GM19455 (cell line): ENCODE data around the gene XRN2.

ENCODE experiments used
- ATAC-seq: cut with Tn5 transposase; IDR thresholded peaks from one replicate; pipeline ENCODE4 v1.9.1; 2021; ENCODE audit not compliant: unreplicated experiment

Gene XRN2, protein sequence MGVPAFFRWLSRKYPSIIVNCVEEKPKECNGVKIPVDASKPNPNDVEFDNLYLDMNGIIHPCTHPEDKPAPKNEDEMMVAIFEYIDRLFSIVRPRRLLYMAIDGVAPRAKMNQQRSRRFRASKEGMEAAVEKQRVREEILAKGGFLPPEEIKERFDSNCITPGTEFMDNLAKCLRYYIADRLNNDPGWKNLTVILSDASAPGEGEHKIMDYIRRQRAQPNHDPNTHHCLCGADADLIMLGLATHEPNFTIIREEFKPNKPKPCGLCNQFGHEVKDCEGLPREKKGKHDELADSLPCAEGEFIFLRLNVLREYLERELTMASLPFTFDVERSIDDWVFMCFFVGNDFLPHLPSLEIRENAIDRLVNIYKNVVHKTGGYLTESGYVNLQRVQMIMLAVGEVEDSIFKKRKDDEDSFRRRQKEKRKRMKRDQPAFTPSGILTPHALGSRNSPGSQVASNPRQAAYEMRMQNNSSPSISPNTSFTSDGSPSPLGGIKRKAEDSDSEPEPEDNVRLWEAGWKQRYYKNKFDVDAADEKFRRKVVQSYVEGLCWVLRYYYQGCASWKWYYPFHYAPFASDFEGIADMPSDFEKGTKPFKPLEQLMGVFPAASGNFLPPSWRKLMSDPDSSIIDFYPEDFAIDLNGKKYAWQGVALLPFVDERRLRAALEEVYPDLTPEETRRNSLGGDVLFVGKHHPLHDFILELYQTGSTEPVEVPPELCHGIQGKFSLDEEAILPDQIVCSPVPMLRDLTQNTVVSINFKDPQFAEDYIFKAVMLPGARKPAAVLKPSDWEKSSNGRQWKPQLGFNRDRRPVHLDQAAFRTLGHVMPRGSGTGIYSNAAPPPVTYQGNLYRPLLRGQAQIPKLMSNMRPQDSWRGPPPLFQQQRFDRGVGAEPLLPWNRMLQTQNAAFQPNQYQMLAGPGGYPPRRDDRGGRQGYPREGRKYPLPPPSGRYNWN

DNA sequence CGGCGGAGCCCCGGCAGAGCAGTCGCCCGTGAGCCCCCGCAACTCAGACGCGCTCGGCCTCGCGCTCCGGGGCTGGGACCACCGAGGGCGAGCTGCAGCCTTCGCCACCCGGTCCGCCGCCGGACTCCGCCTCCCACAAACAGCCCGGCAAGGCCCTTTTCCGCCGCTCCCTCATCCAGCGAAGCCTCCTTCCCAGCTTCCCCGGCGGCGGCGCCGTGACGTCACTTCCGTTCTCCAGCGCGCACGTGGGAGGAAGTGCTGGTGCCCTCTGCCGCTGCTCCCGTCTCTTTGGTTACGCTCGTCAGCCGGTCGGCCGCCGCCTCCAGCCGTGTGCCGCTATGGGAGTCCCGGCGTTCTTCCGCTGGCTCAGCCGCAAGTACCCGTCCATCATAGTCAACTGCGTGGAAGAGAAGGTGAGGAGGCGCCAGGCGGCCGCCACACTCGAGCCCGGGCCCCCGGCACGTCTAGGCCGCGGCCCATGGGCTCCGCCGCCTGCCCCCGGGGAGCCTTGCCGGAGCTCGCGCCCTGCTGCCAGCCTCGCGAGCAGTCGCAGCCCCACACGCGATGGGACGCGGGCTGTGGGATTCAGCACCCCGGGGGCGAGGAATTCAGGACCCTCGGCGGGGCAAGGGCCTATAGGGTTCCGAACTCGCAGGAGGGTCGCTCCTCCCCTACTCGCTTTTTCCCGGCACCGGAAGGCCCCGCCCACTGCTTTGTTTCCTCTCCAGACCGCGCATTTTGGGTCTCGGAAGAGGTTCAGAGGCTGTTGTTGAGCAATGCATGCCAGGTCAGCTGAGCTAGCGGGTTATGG, at the start of gene XRN2:
Gene XRN2 (plus strand): TSS at position 271 of the 811 bp plus-strand sequence. CDS start 68 bp downstream, at position 339.
- peak; percentile 94 for ATAC-seq

DNA sequence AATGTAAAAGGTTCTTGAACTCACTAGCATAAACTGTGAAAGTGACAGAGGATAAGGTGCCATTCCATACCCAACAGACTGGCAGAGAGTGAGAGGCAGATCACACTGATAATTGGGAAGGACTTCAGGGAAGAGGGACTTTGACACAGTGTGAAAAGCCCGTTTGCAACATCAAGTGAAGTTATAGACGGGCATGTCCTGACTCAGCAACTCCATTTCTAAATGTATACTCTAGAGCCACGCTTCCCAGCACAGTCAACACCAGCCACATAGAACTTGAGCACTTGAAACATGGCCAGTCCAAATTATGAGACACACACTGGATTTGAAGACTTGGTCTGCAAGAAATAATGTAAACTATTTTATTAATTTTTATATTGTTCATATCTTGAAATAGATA, 45.9 kb upstream of the XRN2 start:
- no peak for ATAC-seq

DNA sequence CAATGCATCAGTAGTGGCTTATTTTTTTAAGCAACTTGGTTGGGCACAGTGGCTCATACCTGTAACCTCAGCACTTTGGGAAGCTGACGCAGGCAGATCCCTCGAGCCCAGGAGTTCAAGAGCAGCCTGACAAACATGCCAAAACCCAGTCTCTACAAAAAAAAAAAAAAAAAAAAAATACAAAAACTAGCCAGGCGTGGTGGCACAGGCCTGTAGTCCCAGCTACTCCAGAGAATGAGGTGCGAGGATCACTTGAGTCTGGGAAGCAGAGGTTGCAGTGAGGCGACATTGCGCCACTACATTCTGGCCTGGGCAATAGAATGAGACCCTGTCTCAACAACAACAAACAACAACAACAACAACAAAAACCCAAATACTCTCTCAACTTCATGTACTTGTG, 44.7 kb upstream of the XRN2 start:
- ATAC-seq: no peak

DNA sequence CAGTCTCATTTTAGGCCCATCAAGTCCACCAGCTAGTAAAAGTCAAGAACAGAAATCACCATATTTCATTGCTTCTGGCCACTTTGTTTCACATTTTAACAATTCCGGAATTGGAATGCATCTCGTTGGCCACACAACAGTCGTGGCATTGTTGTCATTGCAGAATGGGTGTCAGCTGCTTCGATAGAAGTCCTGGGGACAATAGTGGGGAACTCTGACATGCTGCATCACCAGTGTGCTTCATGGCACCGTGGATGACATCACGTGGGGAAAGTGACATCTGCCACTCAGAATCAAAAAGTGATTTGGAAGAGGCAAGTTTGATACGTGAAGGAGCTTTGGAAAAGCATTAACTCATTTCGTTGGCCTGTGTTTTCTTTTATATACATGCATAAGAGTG, 43.8 kb upstream of the XRN2 start:
- no peak for ATAC-seq

DNA sequence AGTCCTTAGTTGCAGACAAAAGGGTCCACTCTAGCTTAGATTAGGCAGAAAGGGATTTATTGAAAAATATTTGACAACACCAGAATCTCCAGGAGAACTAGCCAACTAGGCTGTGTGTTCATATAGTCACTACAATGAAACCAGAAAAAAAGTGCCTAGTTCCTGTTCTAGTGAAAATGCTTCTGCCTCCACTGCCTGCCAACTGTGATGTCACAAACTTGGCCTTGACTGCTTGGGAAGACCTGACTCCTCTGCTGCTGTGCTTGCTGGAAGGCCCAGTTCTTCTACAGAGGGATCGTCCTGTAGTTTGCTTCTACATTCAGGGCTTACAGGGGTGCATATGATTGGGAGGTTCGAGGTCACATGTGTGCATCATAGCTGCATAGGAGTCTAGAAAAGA, 40.3 kb upstream of the XRN2 start:
- no peak for ATAC-seq

DNA sequence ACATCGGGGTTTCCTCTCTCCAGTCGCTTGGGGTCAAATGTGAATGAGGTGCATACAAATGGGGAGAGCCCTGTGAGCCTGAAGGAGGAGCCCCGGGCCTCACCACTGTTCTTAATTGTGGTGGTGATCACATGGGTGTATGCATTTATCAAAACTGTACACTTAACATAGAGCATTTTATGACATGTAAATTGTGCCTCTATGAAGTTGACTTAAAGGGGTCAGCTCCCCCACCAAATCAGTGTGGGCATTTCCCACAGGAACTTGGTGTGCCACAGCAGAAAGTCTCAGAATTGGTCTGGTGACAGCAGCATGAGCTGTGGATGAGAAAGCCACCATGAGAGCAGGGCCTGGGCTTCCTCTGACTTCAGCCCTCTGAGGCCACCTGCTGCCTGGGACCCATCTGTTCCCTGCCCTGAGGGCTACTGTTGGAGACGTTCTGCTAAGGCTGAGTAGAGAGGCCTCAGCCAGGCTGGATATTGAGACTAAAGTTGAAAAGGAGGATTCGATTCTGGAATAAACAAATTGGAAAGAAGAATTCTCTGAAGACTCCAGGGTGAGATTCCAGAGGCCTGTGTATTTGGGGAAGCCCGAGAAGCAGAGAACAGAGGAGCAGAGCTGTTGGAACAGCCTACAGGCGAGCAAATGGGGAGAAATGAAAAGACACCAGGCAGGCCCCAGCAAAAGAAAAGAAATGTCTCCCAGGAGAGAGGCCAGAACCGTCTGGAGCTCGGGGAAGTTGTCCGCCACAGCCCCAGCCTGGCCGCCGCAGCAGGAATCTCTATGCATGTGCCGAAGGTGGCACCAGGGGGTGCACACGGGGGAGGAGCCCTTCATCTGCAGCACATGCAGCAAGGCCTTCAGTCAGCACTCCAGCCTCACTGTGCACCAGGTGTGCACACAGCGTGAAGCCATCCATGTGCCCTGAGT, 37.6 kb upstream of the XRN2 start:
- ATAC-seq: no peak

DNA sequence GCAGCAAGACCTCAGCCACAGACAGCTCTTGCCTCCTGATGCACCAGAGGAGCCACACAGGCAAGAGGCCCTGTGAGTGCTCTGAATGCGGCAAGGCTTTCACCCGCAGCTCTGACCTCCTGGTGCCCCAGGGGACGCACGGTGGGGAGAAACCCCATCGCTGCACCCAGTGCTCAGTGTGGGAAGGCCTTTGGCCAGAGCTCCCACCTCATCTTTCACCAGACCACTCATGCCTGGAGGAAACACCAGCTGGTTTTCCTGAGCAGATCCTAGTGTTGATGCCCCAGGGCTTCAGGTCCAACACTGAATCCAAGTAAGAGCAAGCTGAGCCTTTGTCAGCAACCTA, 37.0 kb upstream of the XRN2 start:
- no peak for ATAC-seq

DNA sequence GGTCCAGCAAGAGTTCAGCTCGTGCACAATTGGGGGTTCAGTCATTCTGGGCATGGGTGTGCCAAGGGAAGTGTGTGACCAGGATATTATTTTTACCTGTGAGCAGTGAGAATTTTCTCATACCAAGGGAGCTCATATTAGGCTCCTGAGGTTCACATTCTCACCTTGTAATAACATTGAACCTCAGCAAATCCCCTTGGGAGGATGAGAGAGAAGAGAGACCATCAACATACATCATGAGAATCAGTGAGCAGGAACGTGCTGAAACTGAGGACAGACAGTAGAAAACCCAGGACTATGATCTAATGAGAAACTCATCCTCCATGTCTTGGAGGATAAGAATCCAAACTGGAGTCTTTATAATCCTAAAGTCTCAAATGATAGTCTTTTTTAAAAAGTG, 33.4 kb upstream of the XRN2 start:
- no peak for ATAC-seq

DNA sequence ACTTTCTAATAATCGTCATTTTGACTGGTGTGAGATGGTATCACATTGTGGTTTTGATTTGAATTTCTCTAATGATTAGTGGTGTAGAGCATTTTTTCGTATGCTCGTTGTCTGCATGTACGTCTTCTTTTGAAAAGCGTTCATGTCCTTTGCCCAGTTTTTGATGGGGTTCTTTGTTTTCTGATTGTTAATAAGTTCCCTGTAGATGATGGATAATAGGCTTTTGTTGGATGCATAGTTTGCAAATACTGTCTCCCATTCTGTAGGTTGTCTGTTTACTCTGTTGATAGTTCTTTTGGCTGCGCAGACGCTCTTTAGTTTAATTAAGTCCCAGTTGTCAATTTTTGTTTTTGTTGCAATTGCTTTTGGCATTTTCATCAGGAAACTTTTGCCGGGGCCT, 32.3 kb upstream of the XRN2 start:
- ATAC-seq: no peak

DNA sequence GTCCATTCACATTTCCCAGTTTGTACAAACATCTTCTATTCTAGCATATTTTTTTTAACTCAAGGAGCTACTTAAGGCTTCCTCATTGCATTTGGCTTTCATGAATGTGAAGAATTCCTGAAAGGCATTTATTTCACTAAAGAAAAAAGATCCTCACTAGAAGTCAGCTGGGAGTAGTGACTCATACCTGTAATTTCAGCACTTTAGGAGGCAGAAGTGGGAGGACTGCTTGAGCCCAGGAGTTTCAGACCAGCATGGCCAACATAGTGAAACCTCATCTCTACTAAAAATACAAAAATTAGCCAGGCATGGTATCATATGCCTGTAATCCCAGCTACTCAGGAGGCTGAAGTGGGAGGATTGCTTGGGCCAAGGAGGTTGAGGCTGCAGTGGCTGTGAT, 30.9 kb upstream of the XRN2 start:
- ATAC-seq: no peak

DNA sequence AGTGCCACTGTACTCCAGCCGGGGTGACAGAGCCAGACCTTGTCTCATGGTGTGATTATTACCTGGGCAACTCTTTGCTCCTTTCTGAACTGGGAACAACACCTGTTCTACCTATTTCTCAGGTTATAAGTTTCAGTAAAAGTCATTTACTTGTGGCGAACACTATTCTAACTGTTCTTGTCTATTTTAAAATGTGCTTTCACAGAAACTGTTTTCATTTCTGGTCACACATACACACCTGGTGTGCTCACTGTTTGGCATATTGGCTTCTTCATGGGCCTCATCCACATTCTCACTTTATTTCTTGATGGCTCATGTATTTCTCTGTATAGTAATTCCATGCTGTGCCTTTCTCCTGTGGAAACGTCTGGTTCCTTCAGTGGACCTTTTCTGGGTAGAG, 30.5 kb upstream of the XRN2 start:
- no peak for ATAC-seq

DNA sequence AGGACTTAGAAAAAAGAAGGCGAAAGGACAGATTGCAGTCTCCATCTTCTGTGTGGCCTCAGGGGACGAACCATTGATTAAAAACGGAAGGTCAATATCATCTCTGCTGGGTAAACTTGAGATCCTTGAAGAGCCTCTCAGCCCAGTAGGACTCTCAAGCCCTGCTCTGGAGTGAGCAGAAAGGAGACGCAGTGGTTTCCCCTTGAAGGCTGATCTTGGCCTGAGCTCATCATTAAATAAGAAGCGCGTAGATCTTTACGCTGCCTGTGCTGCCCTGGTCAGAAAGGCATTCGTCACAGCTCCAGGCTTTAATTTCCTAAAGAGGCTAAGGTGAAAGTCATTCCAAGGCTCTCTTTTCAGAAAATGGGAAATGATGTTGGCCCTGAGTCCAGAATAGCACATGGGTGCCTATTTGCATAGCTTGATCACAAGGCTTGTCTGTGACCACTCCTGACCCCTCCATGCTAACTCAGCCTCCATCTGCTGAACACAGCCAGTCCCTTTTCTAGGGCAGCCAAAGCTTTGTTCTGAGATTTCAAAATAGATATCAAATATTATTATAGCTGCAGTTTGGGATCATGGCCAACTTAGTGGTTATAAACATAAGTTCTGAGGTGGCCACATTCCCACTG, 29.3 kb upstream of the XRN2 start:
- no peak for ATAC-seq

DNA sequence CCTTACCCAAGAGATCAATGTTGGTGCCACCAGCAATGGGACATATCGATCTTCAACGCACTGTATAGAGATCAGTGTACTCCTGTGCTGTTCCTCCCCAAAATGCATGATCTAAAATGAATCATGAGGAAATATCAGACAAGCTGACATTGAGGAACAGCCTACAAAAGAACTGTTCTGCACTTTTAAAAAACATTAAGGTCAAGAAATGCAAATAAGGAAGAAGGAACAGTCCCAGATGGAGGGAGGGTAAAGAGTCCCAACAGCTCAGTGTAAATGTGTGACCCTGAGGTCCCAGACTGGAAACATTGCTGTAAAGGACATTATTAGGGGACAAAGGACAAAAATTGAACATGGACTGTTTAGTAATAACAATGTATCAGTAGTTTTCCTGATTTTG, 24.3 kb upstream of the XRN2 start:
- ATAC-seq: no peak

DNA sequence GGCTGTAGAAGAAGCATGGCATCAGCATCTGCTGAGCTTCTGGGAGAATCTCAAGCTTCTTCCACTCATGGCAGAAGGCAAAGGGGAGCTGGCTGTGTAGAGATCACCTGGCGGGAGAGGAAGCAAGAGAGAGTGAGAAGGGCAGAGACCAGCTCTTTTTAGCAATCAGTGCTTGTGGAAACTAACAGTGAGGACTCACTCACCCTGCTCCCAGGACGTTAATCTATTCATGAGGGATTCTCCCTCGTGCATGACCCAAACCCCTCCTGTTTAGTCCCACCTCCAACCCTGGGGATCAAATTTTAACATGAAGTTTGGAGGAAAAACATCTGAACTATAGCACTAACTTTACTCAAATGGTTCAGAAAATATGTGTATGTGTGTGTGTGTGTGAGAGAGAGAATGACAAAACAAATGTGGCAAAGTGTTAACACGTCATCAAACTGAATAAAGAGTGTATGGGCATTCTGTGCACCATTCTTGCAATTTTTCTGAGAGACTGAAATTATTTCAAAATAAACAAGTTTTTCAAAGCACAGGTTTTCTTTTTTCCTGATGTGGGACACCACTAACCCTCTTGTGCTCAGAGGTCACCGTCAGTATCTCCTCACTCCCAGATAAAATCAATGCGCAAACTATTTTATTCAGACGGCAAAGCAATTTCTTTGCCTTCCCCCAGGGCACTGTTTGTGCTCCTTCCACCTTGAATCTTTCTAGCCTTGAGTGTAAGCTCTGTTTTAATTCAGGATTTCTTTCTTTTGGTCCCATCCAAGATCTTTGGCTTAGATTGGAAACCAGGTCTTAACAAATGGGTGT, 23.2 kb upstream of the XRN2 start:
- no peak for ATAC-seq

DNA sequence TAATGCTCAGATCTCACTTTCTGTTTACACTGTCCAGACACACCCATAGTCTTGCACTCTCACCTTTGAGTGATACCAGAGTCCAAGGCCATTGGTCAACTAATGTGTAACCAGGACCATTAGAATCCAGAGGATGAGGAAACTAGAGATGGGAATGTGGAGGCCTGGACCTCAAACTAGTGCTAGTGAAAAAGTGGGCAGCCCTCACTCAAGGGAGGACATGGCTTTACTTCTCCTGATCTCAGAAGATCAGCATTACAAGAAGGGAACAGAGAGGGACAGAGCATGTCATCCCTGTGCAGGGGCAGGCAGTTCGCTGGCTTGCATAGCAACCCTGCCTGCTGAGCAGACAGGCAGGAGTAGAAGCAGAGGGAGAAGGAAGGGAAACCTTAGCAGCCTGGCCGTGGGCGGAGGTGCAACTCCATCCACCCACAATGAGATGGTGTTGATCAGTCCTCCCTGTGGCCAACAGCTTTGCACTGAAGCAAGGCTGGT, 22.6 kb upstream of the XRN2 start:
- no peak for ATAC-seq

DNA sequence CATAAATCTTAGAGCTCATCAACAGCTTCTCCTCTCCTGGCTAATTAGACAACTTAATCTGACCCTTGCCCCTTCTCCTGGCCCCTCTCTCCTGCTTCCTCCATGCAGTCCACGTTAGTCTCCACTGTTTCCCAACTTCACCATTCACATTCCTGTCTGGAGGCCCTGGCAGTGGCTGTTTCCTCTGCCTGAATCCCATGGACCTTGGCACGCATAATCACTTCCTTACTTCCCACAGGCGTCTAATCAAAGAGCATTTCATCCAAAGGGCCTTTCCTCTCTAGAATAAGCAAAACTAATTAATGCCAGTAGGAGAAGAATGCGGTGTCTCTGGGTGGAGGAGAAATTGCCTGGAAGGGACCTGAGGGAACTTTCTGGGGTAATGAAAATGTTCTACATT, 16.4 kb upstream of the XRN2 start:
- no peak for ATAC-seq

DNA sequence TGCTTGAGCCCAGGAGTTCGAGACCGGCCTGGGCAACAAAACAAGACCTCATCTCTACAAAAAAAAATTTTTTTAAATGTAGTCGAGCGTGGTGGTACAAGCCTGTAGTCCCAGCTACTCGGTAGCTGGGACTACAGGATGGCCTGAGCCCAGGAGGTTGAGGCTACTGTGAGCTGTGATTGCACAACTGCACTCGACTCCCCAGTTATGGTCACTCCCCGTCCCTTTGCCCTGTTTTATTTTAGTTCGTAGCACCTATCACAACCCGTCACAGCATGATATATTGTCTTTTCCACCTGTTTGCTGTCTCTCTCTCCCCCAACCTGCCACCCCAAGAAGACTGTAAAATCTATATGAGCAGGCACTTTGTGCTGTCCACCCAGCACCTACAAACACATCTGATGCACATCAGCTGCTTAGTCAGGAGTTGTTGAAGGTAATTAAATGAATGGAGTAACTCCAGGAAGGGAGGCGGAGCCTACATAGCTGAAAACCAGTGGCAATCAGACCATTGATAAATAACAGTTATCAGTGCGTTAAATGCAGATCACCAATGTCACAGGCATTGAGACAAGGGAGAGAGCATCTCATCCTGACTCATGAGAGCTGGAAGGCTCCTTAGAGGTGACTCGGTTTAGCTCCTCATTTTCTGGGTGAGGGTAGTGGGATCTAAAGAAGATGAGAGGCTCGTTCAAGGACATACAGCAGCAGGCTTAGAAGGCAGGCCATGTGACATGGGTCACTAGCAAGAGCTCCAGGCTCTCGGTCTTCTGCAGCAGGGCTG, 14.4 kb upstream of the XRN2 start:
- ATAC-seq: no peak

DNA sequence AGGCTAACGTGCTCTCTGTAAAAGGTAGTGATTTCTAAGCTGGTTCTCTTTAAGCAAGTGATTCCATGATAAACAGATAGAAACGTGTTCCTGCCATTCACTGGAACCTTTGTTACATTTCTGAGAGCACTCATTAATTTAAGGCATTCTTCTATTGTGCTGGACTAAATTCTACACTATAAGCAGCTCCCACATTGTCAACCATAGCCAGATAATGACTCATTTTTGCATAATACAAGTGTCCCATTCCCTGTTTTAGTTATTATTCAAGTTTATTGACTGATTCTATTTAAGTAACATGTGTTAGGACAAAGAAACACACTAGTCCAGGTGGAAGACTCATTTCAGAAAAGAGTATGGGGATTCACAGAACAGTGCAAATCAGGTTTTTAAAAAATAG, 13.5 kb upstream of the XRN2 start:
- no peak for ATAC-seq
